ENCODE measurements around the gene GAMT.

DNA sequence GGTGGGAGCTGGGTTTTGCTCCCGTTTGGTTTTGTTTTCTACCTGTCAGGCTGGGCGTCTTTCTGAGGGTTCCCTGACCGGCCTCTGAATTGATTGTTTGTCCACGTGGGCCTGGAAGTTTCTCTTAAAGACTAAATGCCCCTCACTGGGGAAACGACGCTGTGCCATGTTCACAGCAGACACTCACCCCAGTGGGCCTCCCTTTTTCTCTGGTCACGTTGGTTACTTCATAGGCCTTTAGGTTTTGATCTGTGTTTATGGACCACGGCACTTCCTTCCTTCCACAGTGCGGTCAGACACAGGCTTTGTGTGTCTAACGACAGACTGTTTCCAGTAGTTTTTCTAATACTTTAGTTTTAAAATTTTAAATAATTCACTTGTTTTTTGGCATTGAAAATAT is 37.7 kb downstream of the GAMT start:
- TF ChIP-seq EZH2 (IDR thresholded peaks at IDR 0.05; ENCODE audit: low read length, missing control alignments) = no peak
- TF ChIP-seq, protein P1, sequence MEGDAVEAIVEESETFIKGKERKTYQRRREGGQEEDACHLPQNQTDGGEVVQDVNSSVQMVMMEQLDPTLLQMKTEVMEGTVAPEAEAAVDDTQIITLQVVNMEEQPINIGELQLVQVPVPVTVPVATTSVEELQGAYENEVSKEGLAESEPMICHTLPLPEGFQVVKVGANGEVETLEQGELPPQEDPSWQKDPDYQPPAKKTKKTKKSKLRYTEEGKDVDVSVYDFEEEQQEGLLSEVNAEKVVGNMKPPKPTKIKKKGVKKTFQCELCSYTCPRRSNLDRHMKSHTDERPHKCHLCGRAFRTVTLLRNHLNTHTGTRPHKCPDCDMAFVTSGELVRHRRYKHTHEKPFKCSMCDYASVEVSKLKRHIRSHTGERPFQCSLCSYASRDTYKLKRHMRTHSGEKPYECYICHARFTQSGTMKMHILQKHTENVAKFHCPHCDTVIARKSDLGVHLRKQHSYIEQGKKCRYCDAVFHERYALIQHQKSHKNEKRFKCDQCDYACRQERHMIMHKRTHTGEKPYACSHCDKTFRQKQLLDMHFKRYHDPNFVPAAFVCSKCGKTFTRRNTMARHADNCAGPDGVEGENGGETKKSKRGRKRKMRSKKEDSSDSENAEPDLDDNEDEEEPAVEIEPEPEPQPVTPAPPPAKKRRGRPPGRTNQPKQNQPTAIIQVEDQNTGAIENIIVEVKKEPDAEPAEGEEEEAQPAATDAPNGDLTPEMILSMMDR (conservative IDR thresholded peaks at IDR 0.05 in 1 of 2, IDR thresholded peaks at IDR 0.05 in 1 of 2; ENCODE audit: low read depth in 1 of 2, low read length in 2 of 2) = no peak
